ENCODE measurements around the gene DNAJB8. TPM values are rescaled to one million over a fixed set of nuclear protein-coding genes. Genes with fewer than 3 reads are reported as not detected.

DNAJB8 gene
- total RNA-seq, 1 donor from 2014 or later, result not detected

- Mint-ChIP-seq H3K27me3 (ENCODE audit: unreplicated experiment) (peaks cover 61% of the 10 kb centered on the region), H3K4me3 (ENCODE audit: unreplicated experiment) (peak overlapping the region; percentile 64), H3K36me3 (ENCODE audit: unreplicated experiment) (no peaks in the 10 kb centered on the region), H3K9me3 (ENCODE audit: unreplicated experiment) (peaks cover 5% of the 10 kb centered on the region), H3K4me1 (ENCODE audit: unreplicated experiment) (peaks cover 20% of the 10 kb centered on the region), H3K27ac (ENCODE audit: unreplicated experiment) (no peak overlapping the region)
- no peak for TF ChIP-seq CTCF (IDR thresholded peaks at IDR 0.05)
- no peak for DNase-seq (ENCODE audit: extremely low spot score, unreplicated experiment)
Measured at GRCh38 chr3:128431803-128432300, 34.8 kb downstream of the DNAJB8 start.

GRCh38 chr3:128430731-128431130 is 36.0 kb downstream of the DNAJB8 start:
- Mint-ChIP-seq H3K4me3 (ENCODE audit: unreplicated experiment) (no peak overlapping the region), H3K36me3 (ENCODE audit: unreplicated experiment) (no peaks in the 10 kb centered on the region), H3K27me3 (ENCODE audit: unreplicated experiment) (peaks cover 50% of the 10 kb centered on the region), H3K27ac (ENCODE audit: unreplicated experiment) (no peak overlapping the region), H3K4me1 (ENCODE audit: unreplicated experiment) (peaks cover 20% of the 10 kb centered on the region), H3K9me3 (ENCODE audit: unreplicated experiment) (no peaks in the 10 kb centered on the region)
- no peak for DNase-seq (ENCODE audit: extremely low spot score, unreplicated experiment)
- TF ChIP-seq CTCF (IDR thresholded peaks at IDR 0.05), result no peak

GRCh38 chr3:128430301-128430700 is 36.4 kb downstream of the DNAJB8 start:
- DNase-seq (ENCODE audit: extremely low spot score, unreplicated experiment), result no peak
- Mint-ChIP-seq H3K36me3 (ENCODE audit: unreplicated experiment) (no peaks in the 10 kb centered on the region), H3K9me3 (ENCODE audit: unreplicated experiment) (no peaks in the 10 kb centered on the region), H3K27ac (ENCODE audit: unreplicated experiment) (no peak overlapping the region), H3K4me1 (ENCODE audit: unreplicated experiment) (peaks cover 20% of the 10 kb centered on the region), H3K4me3 (ENCODE audit: unreplicated experiment) (no peak overlapping the region), H3K27me3 (ENCODE audit: unreplicated experiment) (peaks cover 48% of the 10 kb centered on the region)
- TF ChIP-seq CTCF (IDR thresholded peaks at IDR 0.05), result no peak

- Mint-ChIP-seq H3K36me3 (ENCODE audit: unreplicated experiment) (no peaks in the 10 kb centered on the region), H3K27me3 (ENCODE audit: unreplicated experiment) (peaks cover 51% of the 10 kb centered on the region), H3K4me3 (ENCODE audit: unreplicated experiment) (no peak overlapping the region), H3K27ac (ENCODE audit: unreplicated experiment) (no peak overlapping the region), H3K9me3 (ENCODE audit: unreplicated experiment) (no peaks in the 10 kb centered on the region), H3K4me1 (ENCODE audit: unreplicated experiment) (peaks cover 20% of the 10 kb centered on the region)
- DNase-seq (ENCODE audit: extremely low spot score, unreplicated experiment), result no peak
- TF ChIP-seq CTCF (IDR thresholded peaks at IDR 0.05), result no peak
Measured at GRCh38 chr3:128429751-128430150, 36.9 kb downstream of the DNAJB8 start.

GRCh38 chr3:128429275-128429674 is 37.4 kb downstream of the DNAJB8 start:
- TF ChIP-seq CTCF (IDR thresholded peaks at IDR 0.05), result no peak
- Mint-ChIP-seq H3K4me3 (ENCODE audit: unreplicated experiment) (no peak overlapping the region), H3K27ac (ENCODE audit: unreplicated experiment) (no peak overlapping the region), H3K9me3 (ENCODE audit: unreplicated experiment) (no peaks in the 10 kb centered on the region), H3K36me3 (ENCODE audit: unreplicated experiment) (no peaks in the 10 kb centered on the region), H3K4me1 (ENCODE audit: unreplicated experiment) (peaks cover 20% of the 10 kb centered on the region), H3K27me3 (ENCODE audit: unreplicated experiment) (peaks cover 52% of the 10 kb centered on the region)
- no peak for DNase-seq (ENCODE audit: extremely low spot score, unreplicated experiment)
